BLaER1 (cell line): ENCODE data around the gene TPD52L1.
A peak's percentile ranks its signal among the peaks of the same experiment; 100 is the strongest.
"Not testable (repeated sequence)": the region's sequence is repeated elsewhere in the genome, so short reads cannot be mapped to it uniquely, and the experiment has no call there.

ENCODE experiments used
- H3K27ac ChIP-seq: shearing (Covaris generic); formaldehyde crosslinking; 2 replicates; pipeline ENCODE4 v1.8.1; 2022
- H3K27me3 ChIP-seq: shearing (Covaris generic); formaldehyde crosslinking; 2 replicates; pipeline ENCODE4 v1.8.1; 2022
- H3K36me3 ChIP-seq: shearing (Covaris generic); formaldehyde crosslinking; 2 replicates; pipeline ENCODE4 v1.8.1; 2022
- H3K4me1 ChIP-seq: shearing (Covaris generic); formaldehyde crosslinking; 2 replicates; pipeline ENCODE4 v1.8.1; 2022
- H3K4me2 ChIP-seq: shearing (Covaris generic); formaldehyde crosslinking; 2 replicates; pipeline ENCODE4 v1.8.1; 2022
- H3K4me3 ChIP-seq: shearing (Covaris generic); formaldehyde crosslinking; 2 replicates; pipeline ENCODE4 v1.8.1; 2022
- H3K9ac ChIP-seq: shearing (Covaris generic); formaldehyde crosslinking; 2 replicates; pipeline ENCODE4 v1.8.1; 2022
- H3K9me3 ChIP-seq: shearing (Covaris generic); formaldehyde crosslinking; 2 replicates; pipeline ENCODE4 v1.8.1; 2022
- H4K20me1 ChIP-seq: shearing (Covaris generic); formaldehyde crosslinking; 2 replicates; pipeline ENCODE4 v1.8.1; 2022
- Cebpa-rat ChIP-seq: shearing (Covaris generic); IDR thresholded peaks from 2 replicates; pipeline ENCODE4 v1.8.1; 2022

The TPD52L1 gene

DNA sequence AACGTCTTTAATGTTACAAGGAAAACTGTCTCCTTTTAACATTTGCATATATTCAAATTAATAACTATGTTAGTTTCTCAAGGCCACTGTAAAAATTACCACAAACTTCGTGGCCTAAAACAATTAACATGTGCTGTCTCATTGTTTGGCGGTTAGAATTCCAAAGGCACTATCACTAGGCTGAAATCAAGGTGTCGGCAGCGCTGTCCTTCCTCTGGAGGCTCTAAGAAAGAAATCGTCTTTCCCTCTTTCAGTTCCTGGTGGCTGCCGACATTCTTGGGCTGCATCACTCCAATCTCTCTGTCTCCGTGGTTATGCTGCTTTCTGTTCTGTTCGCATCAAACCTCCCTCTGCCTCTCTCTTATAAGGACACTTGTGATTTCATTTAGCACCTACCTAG lies 4.2 kb downstream of the TPD52L1 start:
- Histone ChIP-seq H3K36me3 (no peaks in the 10 kb centered on the region), H3K9me3 (peaks cover 29% of the 10 kb centered on the region), H4K20me1 (no peaks in the 10 kb centered on the region), H3K4me1 (no peaks in the 10 kb centered on the region), H3K4me3 (no peak overlapping the region), H3K27me3 (peaks cover 18% of the 10 kb centered on the region), H3K4me2 (no peak overlapping the region), H3K9ac (no peak overlapping the region), H3K27ac (no peak overlapping the region)
- no peak for TF ChIP-seq Cebpa-rat

- not testable (repeated sequence) for H3K4me1 ChIP-seq, H3K9ac ChIP-seq, H3K27me3 ChIP-seq, H3K4me3 ChIP-seq, H3K27ac ChIP-seq, H3K36me3 ChIP-seq, H4K20me1 ChIP-seq, H3K4me2 ChIP-seq
- peaks cover 11% of the 10 kb centered on the region for H3K9me3 ChIP-seq
Measured at GRCh38 chr6:125163339-125163738, 9.8 kb downstream of the TPD52L1 start.

GRCh38 chr6:125163811-125164210 lies 10.2 kb downstream of the TPD52L1 start:
- no peaks in the 10 kb centered on the region for H3K27me3 ChIP-seq
- no peaks in the 10 kb centered on the region for H4K20me1 ChIP-seq
- TF ChIP-seq Cebpa-rat = no peak
- peaks cover 11% of the 10 kb centered on the region for H3K9me3 ChIP-seq
- no peaks in the 10 kb centered on the region for H3K36me3 ChIP-seq
- no peak overlapping the region for H3K27ac ChIP-seq
- no peaks in the 10 kb centered on the region for H3K4me1 ChIP-seq
- H3K4me3 ChIP-seq = no peak overlapping the region
- H3K4me2 ChIP-seq = no peak overlapping the region
- no peak overlapping the region for H3K9ac ChIP-seq

DNA sequence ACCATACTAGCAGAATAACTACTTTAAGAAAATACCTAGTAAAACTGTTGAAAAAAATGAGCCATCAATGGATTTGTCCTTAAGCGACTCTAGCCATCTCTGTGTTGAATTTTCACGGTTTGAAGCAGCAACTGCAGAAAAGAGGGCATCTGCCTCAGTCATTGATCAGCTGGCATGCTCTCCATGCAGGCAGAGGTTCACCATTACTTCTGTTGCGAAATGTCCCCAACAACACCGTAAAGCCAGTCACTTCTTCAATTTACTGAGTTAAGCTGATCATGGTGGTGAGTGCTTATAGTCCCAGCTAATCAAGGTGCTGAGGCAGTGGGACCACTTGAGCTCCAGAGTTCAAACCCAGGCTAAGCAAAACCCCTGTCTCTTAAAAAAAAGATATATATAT lies 11.1 kb downstream of the TPD52L1 start:
- Histone ChIP-seq H3K4me1 (no peaks in the 10 kb centered on the region), H4K20me1 (no peaks in the 10 kb centered on the region), H3K9ac (no peak overlapping the region), H3K27ac (no peak overlapping the region), H3K9me3 (peaks cover 10% of the 10 kb centered on the region), H3K27me3 (no peaks in the 10 kb centered on the region), H3K4me3 (no peak overlapping the region), H3K4me2 (no peak overlapping the region), H3K36me3 (no peaks in the 10 kb centered on the region)
- TF ChIP-seq Cebpa-rat = peak; percentile 7; the same call in 1 of the 2 replicates

GRCh38 chr6:125165256-125165655 lies 11.7 kb downstream of the TPD52L1 start:
- Histone ChIP-seq H3K4me1 (no peaks in the 10 kb centered on the region), H3K4me3 (no peak overlapping the region), H3K36me3 (no peaks in the 10 kb centered on the region), H3K4me2 (no peak overlapping the region), H3K9me3 (peaks cover 4% of the 10 kb centered on the region; the same call in 1 of the 2 replicates), H3K27ac (no peak overlapping the region), H3K27me3 (no peaks in the 10 kb centered on the region), H4K20me1 (no peaks in the 10 kb centered on the region), H3K9ac (no peak overlapping the region)
- TF ChIP-seq Cebpa-rat = no peak

GRCh38 chr6:125165776-125166175 lies 12.2 kb downstream of the TPD52L1 start:
- no peaks in the 10 kb centered on the region for H3K27me3 ChIP-seq
- no peak overlapping the region for H3K27ac ChIP-seq
- H3K36me3 ChIP-seq = no peaks in the 10 kb centered on the region
- no peaks in the 10 kb centered on the region for H3K4me1 ChIP-seq
- no peak overlapping the region for H3K4me3 ChIP-seq
- no peak for TF ChIP-seq Cebpa-rat
- no peak overlapping the region for H3K4me2 ChIP-seq
- H3K9me3 ChIP-seq = no peaks in the 10 kb centered on the region
- H3K9ac ChIP-seq = no peak overlapping the region
- H4K20me1 ChIP-seq = no peaks in the 10 kb centered on the region

- Histone ChIP-seq H4K20me1 (no peaks in the 10 kb centered on the region), H3K27ac (no peak overlapping the region), H3K9ac (no peak overlapping the region), H3K36me3 (no peaks in the 10 kb centered on the region), H3K4me2 (no peak overlapping the region), H3K4me1 (no peaks in the 10 kb centered on the region), H3K4me3 (no peak overlapping the region), H3K27me3 (no peaks in the 10 kb centered on the region), H3K9me3 (no peaks in the 10 kb centered on the region)
- TF ChIP-seq Cebpa-rat = no peak
Measured at GRCh38 chr6:125166711-125167110, 13.1 kb downstream of the TPD52L1 start.

GRCh38 chr6:125167579-125167978 lies 14.0 kb downstream of the TPD52L1 start:
- H3K9me3 ChIP-seq = no peaks in the 10 kb centered on the region
- H3K9ac ChIP-seq = no peak overlapping the region
- TF ChIP-seq Cebpa-rat = no peak
- no peaks in the 10 kb centered on the region for H3K4me1 ChIP-seq
- H3K4me3 ChIP-seq = no peak overlapping the region
- no peaks in the 10 kb centered on the region for H3K36me3 ChIP-seq
- H4K20me1 ChIP-seq = no peaks in the 10 kb centered on the region
- H3K27me3 ChIP-seq = no peaks in the 10 kb centered on the region
- H3K4me2 ChIP-seq = no peak overlapping the region
- no peak overlapping the region for H3K27ac ChIP-seq

- no peaks in the 10 kb centered on the region for H3K27me3 ChIP-seq
- no peaks in the 10 kb centered on the region for H4K20me1 ChIP-seq
- H3K9ac ChIP-seq = no peak overlapping the region
- H3K36me3 ChIP-seq = no peaks in the 10 kb centered on the region
- no peak overlapping the region for H3K4me3 ChIP-seq
- H3K4me1 ChIP-seq = no peaks in the 10 kb centered on the region
- H3K9me3 ChIP-seq = no peaks in the 10 kb centered on the region
- H3K4me2 ChIP-seq = no peak overlapping the region
- no peak for TF ChIP-seq Cebpa-rat
- no peak overlapping the region for H3K27ac ChIP-seq
Measured at GRCh38 chr6:125169058-125169457, 15.5 kb downstream of the TPD52L1 start.

DNA sequence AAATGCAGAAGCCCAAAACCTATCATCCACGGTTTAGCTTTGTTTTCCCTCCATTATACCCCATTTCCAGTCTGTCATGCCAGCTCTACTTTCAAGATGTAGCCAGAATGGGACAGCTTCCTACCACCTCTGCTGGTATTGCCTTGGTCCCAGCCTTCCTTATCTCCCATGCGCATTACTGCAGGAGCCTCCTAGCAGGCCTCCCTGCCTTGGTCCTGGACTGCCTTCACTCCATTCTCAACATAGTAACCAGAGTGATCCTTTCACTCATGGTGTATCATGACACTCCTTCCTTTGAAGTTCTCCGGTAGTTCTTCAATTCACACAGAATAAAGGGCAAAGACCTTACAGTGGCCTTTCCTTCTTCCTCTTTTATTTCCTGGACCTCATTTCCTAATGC lies 15.9 kb downstream of the TPD52L1 start:
- H3K9me3 ChIP-seq = no peaks in the 10 kb centered on the region
- no peaks in the 10 kb centered on the region for H4K20me1 ChIP-seq
- H3K4me1 ChIP-seq = no peaks in the 10 kb centered on the region
- no peak overlapping the region for H3K4me3 ChIP-seq
- H3K4me2 ChIP-seq = no peak overlapping the region
- no peak overlapping the region for H3K9ac ChIP-seq
- no peaks in the 10 kb centered on the region for H3K36me3 ChIP-seq
- no peak overlapping the region for H3K27ac ChIP-seq
- no peaks in the 10 kb centered on the region for H3K27me3 ChIP-seq
- no peak for TF ChIP-seq Cebpa-rat

- H4K20me1 ChIP-seq = no peaks in the 10 kb centered on the region
- no peaks in the 10 kb centered on the region for H3K27me3 ChIP-seq
- H3K9ac ChIP-seq = no peak overlapping the region
- no peak for TF ChIP-seq Cebpa-rat
- no peaks in the 10 kb centered on the region for H3K4me1 ChIP-seq
- H3K9me3 ChIP-seq = no peaks in the 10 kb centered on the region
- H3K27ac ChIP-seq = no peak overlapping the region
- no peaks in the 10 kb centered on the region for H3K36me3 ChIP-seq
- no peak overlapping the region for H3K4me2 ChIP-seq
- no peak overlapping the region for H3K4me3 ChIP-seq
Measured at GRCh38 chr6:125170376-125170775, 16.8 kb downstream of the TPD52L1 start.
